ENCODE results near the gene AEBP1.

AEBP1 gene

GRCh38 chr7:44106311-44107065 is 2.3 kb downstream of the AEBP1 start:
- no peak for DNase-seq

GRCh38 chr7:44107116-44107960 is 3.2 kb downstream of the AEBP1 start:
- no peak for DNase-seq

- DNase-seq, result no peak
Observed at GRCh38 chr7:44107961-44108767, 4.0 kb downstream of the AEBP1 start.

- no peak for DNase-seq
Observed at GRCh38 chr7:44108768-44109750, 4.9 kb downstream of the AEBP1 start.

- DNase-seq, result no peak
Observed at GRCh38 chr7:44109991-44110390, 5.8 kb downstream of the AEBP1 start.

- DNase-seq, result no peak
Observed at GRCh38 chr7:44110719-44111635, 6.8 kb downstream of the AEBP1 start.

- no peak for DNase-seq
Observed at GRCh38 chr7:44111761-44112160, 7.6 kb downstream of the AEBP1 start.

GRCh38 chr7:44112231-44112996 is 8.3 kb downstream of the AEBP1 start:
- DNase-seq, result no peak

GRCh38 chr7:44112997-44113763 is 9.0 kb downstream of the AEBP1 start:
- no peak for DNase-seq

GRCh38 chr7:44113764-44114354 is 9.7 kb downstream of the AEBP1 start:
- no peak for DNase-seq

GRCh38 chr7:44114586-44115310 is 10.6 kb downstream of the AEBP1 start:
- DNase-seq, result no peak

- DNase-seq, result no peak
Observed at GRCh38 chr7:44116087-44116788, 12.1 kb downstream of the AEBP1 start.

GRCh38 chr7:44116789-44117666 is 12.9 kb downstream of the AEBP1 start:
- DNase-seq, result no peak

GRCh38 chr7:44117801-44118429 is 13.8 kb downstream of the AEBP1 start:
- DNase-seq, result no peak

- no peak for DNase-seq
Observed at GRCh38 chr7:44119829-44120380, 15.8 kb downstream of the AEBP1 start.

GRCh38 chr7:44120395-44120794 is 16.2 kb downstream of the AEBP1 start:
- DNase-seq, result no peak
